DMS79 (cell line): ENCODE data around the gene OSBPL6.

Experiments used
- DNase-seq: peaks from one replicate; lab custom pipeline; 2025; lab: John Stamatoyannopoulos, UW

OSBPL6 gene

GRCh38 chr2:178359192-178359912 lies 165.0 kb downstream of the OSBPL6 start:
- DNase-seq, result no peak

- DNase-seq, result no peak
These were observed 167.3 kb downstream of the OSBPL6 start for GRCh38 chr2:178361588-178361987.

GRCh38 chr2:178363252-178363651 lies 168.9 kb downstream of the OSBPL6 start:
- DNase-seq, result no peak

GRCh38 chr2:178365116-178365515 lies 170.8 kb downstream of the OSBPL6 start:
- DNase-seq, result no peak

GRCh38 chr2:178366412-178366811 lies 172.1 kb downstream of the OSBPL6 start:
- DNase-seq, result no peak

- no peak for DNase-seq
These were observed 173.0 kb downstream of the OSBPL6 start for GRCh38 chr2:178367344-178367743.

GRCh38 chr2:178374865-178375264 lies 180.6 kb downstream of the OSBPL6 start:
- DNase-seq, result no peak

- no peak for DNase-seq
These were observed 182.7 kb downstream of the OSBPL6 start for GRCh38 chr2:178377046-178377445.

- no peak for DNase-seq
These were observed 185.1 kb downstream of the OSBPL6 start for GRCh38 chr2:178379162-178380004.

- DNase-seq, result no peak
These were observed 186.5 kb downstream of the OSBPL6 start for GRCh38 chr2:178380763-178381162.

GRCh38 chr2:178383718-178384117 lies 189.4 kb downstream of the OSBPL6 start:
- DNase-seq, result no peak

GRCh38 chr2:178385595-178386148 lies 191.4 kb downstream of the OSBPL6 start:
- DNase-seq, result no peak

GRCh38 chr2:178386986-178387597 lies 192.8 kb downstream of the OSBPL6 start:
- no peak for DNase-seq

- no peak for DNase-seq
These were observed 194.0 kb downstream of the OSBPL6 start for GRCh38 chr2:178388287-178388686.

GRCh38 chr2:178391701-178392100 lies 197.4 kb downstream of the OSBPL6 start:
- no peak for DNase-seq

- DNase-seq, result no peak
These were observed 197.9 kb downstream of the OSBPL6 start for GRCh38 chr2:178392215-178392614.

GRCh38 chr2:178394859-178395258 lies 200.5 kb downstream of the OSBPL6 start:
- DNase-seq, result no peak

GRCh38 chr2:178395295-178395694 lies 201.0 kb downstream of the OSBPL6 start:
- no peak for DNase-seq

GRCh38 chr2:178395941-178396570 lies 201.7 kb downstream of the OSBPL6 start:
- DNase-seq, result no peak

- no peak for DNase-seq
These were observed 202.8 kb downstream of the OSBPL6 start for GRCh38 chr2:178397002-178397605.

GRCh38 chr2:178401994-178402437 lies 207.7 kb downstream of the OSBPL6 start:
- DNase-seq, result no peak
